Activated T-cell treated with anti-CD3 and anti-CD28 coated beads, Interleukin-2, amount 50 U/mL, for 48 hours (primary cell): ENCODE measurements around the gene KCNQ2.

Experiments
- DNase-seq, 2 experiments: peaks; one replicate each; pipeline ENCODE4 v3.0.0-alpha.2; 2020

KCNQ2 gene

DNA sequence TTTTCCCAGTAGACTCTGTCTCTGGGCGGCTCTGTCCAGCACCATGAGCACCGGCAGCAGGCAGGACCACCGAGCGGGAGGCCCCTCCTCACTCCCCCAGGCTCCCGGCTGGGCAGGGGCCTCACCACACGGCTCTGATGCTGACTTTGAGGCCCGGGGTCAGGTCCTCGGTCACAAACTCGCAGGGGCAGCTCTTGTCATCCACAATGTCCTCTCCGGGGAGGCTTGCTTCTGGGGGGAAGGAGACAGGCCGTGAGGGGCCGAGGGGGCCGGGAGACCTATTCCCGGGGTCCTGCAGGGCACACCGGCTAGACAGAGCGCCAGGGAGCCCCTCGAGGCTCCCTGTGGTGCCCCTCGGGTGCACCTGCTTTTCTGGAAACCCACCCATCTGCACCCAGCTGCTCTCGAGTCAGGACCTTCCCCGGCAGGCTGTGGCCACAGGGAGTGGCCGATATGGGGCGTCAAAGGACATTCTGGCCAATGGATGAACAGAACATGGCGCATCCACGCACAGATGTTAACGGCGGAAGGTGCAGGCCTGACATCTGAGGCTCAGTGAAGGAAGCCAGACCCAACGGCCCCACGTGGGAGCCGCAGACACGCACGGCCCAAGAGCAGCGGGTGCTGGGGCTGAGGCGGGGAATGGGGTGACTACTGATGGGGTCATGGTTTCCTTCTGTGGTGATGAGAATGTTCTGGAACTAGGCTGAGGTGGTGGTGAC, 58.3 kb downstream of the KCNQ2 start:
- DNase-seq, result no peak

DNA sequence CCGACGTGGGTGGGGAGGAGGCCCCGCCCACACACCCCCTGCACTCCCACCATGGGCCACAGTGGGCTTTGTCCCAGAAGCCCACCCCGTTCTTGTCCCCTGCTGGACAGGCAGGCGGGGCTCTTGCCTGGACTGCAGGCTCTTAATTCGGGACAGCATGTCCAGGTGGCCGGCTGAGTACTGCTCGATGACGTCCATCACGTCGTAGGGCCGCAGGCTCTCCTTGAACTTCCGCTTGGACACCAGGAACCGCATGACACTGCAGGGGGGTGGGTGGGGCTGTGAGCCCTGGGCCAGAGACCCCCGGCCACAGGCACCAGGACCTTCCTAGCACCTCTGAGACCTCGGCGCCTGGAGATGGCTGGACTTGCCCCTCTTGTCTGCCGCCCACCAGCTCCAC, 59.1 kb downstream of the KCNQ2 start:
- DNase-seq, result no peak

DNA sequence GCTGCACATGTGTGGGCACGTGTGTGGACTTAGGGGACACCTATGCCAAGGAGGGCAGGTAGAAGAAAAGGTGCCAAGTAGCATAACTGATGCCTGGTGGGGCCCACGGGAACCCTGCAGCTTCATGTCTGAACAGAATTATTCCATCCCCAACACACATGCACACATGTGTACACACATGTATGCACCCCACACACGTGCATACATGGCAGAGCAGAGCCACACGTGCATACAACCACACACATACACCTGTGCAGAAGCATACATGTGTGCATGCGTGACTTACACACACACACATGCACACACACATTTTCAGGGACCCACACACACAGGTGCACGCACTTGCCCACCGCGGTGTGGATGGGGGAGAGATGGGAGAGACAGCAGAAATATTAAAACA, 59.6 kb downstream of the KCNQ2 start:
- DNase-seq, result no peak

DNA sequence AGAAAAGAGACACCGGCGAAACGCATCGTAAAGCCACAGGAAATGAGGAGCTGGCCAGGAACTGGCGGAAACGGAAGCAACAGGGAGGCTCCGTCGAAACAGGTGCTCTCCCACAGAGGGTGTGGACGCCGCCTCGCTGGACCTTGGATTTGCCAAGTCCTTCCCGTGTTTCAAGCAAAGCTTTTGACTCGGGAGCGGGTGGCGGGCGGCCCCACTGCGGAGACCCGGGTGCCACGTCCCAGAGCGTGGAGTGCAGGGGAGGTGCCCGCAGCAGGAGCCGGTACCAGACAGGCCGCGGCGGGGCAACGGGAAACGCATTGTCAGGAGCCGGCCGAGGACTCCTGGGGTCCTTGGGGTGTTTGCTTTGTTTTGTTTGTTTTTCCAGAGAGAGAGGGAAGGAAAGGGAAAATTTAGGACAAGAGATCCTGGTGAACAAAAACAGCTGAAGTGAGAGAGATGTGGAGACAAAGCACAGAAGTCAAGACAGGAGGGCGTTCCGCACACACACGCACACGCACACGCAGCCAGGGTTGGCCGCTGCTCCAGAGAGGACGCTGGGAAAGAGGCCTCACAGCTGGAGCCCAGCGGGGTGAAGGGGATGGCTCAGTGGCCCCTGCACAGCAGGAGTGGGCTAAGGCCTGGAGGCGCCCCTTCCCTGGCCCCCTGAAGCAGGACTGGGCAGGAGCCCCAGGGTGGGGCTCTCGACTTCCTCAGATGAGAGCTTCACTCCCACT, 60.4 kb downstream of the KCNQ2 start:
- DNase-seq, result no peak

DNA sequence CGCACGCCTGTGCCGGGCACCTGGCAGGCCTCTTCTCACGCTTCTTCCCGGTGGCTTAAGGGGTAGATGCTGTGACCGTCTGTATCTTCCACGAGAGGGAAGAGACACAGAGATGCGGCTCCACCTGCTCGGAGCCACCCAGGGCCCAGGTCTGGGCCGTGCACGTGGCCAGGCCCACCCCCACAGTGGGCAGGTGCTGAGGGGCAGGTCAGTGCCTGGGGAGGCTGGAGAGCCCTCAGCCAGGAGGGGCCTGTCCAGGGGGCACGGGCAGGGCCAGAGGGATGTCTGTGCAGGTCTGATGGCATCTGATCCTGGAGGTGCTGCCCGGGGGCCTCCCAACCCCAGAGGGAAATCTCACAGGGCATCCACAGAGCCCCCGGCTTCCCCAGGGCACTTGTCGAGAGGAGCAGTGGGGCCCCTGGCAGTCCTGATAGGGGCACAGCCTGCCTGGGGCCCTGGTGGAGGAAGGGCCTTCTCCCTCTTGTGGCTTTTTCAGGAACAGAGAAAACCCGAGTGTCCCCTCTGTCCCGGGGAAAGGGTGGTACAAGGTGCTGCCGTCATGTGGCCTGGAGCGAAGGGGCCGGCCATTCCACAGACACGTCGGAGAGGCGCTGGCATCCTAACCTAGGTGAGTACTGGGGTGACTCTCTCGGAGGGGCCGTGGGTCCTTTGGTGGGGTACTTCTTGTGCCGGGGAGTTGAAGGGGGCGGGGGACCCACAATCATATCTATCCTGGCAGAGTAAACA, 61.1 kb downstream of the KCNQ2 start:
- no peak for DNase-seq

DNA sequence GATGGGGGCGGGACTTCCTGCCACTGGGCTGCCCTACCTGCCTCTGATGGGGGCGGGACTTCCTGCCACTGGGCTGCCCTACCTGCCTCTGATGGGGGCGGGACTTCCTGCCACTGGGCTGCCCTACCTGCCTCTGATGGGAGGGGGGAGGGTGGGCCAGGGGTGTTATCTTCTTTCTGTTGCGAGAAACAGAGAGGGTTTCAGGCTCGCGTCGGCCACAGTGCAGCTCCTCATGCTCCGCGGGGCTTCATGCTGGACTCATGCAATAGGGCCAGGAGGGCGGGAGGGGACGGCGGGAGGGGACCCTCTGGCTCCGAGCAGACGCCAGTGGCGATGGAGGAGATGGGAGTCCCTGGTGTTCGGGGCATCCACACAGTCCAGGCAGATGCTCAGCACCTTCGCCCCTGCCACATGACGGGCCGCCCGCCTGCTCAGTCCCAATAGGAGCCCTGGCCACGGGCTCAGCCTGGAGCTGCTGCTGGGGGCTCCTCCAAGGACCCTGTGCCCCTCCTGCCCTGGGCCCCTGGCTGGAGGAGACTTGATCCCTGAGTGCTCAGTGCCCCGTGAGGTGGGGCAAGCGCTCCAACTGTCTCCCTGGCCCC, 62.5 kb downstream of the KCNQ2 start:
- no peak for DNase-seq

DNA sequence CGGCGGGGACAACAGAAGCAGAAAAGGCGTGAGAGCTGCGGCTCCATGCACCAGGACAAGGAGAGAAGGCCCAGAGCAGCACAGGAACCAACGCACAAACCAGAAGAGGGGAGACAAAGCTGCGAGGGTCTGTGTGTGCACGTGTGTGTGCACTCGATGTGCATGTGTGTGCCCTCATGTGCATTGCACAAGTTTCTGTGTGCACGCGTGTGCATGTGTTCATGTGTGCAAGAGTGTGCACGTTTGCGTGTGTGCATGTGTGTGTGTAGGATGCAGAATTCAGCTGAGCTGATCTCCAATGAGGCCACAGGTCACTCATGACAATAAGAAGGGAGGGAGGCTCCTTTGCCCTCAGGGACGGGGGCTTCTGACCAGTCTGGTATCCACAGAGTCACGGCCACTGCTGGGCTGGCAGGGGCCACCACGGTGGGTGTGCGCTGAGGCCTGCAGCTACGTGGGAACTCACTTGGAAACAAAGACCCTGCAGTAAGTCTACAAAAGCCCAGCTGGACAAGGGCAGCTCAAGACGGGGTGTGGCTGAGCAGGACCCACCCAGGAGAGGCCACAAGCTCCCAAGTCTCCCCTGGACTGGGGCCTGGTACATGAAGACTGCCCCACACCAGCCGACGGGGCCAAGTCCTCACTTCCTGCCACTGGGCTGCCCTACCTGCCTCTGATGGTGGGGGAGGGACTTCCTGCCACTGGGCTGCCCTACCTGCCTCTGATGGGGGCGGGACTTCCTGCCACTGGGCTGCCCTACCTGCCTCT, 63.2 kb downstream of the KCNQ2 start:
- no peak for DNase-seq

DNA sequence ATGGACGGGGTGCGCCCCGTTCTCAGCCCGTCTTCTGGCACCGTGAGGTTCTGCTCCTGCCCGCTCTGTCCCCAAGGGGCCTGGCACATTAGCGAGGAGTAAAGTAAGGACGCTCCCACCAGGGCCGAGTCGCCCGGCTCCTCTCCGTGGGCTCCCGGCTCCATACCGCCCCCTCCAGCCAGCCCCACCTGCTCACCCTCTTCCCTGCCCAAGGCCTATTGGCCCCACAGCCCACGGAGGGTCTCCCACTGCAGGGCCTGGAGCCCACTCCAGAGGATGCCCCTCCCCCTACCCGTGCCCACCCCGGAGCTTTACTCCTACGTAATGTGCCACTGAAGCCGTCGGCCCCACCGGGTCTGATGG, 63.8 kb downstream of the KCNQ2 start:
- no peak for DNase-seq

DNA sequence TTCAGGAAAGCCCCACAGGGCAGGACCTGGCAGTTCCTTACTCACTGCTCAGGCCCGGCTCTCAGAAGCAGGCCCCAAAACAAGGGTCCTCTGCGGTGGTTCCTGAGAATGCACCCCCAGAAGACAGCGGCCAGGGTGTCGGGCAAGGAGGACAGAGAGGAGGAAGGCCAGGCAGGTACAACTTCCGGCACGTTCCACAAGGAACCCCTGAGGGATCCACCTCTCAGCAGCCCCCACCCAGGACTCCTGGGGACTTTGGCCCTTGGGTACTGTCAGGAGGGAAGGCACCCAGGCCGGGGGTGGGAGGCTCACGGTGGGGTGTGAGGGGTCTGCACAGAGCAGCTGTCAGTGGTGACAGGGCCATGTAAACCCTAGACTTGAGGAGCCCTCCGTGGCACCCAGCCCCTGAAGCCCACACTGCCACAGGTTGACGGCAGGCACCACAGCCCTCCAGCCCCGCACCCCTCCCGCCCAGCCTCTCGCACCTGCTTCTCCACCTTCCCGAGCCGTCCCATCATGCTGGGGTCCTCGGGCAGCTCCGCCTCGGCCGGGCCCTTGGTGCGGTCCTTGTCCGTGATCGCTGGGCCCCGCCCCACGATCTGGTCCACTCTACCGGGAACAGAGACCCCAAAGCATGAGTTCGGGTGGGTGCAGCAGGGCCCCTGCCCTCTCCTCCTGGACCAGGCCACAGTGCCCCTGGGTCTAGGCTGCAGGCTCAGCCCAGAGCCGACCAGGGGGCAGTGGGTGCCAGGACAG, 64.3 kb downstream of the KCNQ2 start:
- no peak for DNase-seq

DNA sequence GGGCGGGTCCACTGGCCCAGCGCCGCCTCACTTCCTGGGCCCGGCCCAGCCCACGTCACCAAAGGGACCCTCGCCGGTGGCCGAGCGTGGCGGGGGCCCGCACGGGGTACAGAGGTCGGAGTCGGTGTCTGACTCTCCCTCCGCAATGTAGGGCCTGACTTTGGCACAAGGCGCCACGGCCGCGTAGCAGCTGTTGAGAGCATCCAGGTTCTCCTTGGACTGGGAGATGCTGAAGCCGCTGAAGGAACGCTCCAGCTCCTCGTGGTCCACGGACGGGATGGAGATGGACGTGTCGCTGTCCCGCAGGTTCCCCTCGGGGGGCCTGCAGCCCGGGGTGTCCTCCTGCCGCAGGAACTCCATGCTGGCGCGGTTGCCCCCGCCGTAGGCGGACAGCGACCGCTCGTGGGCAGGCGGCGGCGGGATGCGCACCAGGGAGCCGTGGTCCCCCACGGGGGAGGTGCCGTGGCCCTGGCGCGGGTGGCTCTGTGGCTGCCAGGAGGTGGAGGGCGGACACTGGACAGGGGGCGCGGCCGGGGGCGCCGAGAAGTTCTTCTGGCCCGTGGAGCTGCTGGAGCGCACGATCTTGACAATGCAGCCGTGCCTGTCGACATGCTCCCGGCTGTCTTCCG, 65.7 kb downstream of the KCNQ2 start:
- DNase-seq, result no peak

DNA sequence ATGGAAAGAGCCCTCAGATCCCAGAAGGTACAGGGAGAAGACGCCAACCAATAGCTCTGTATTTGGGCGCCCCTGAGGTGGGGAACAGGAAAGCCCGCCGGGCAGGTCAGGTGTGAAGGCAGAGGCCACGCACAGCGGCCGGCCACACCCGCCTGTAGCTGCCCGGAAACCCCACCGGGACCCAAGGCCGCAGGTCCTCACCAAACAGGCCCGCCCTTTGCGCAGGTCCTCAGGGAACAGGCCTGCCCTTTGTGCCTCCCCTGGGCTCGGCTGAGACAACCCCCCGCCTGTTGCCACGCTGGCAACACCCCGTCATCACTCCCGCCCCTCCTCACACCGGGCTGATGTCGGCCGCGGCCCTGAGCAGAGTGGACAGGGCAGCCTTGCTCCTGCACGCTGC, 66.4 kb downstream of the KCNQ2 start:
- DNase-seq, result no peak

DNA sequence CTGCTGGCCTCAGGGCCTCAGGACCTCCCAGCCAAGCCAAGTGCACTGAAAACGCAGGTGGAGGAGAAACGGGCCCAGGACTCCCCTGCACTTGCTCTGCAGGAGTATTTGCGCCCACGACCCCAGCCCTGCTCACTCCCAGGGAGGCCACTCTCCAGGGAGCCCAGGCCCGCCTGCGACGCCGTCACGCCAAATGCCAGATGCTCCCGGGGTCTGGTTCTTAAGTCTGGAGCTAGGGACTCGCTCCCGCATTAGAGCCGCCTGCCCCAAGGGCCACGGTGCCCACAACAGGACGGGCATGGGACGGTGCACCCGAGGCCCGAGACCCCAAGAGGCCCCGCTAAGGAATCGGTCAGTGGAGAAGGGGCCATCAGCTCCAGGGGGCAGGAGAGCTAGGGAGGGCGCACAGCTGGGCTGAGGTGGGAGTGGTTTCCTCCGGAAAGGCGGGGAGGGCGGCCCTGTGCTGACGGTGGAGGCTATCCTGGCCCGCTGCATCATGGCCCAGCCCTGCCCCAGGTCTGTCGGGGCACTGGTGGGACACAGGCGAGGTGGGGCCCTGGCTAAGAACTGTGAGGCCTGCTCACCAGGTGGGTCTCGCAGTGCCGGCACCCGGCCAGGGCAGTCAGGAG, 67.2 kb downstream of the KCNQ2 start:
- DNase-seq, result no peak

DNA sequence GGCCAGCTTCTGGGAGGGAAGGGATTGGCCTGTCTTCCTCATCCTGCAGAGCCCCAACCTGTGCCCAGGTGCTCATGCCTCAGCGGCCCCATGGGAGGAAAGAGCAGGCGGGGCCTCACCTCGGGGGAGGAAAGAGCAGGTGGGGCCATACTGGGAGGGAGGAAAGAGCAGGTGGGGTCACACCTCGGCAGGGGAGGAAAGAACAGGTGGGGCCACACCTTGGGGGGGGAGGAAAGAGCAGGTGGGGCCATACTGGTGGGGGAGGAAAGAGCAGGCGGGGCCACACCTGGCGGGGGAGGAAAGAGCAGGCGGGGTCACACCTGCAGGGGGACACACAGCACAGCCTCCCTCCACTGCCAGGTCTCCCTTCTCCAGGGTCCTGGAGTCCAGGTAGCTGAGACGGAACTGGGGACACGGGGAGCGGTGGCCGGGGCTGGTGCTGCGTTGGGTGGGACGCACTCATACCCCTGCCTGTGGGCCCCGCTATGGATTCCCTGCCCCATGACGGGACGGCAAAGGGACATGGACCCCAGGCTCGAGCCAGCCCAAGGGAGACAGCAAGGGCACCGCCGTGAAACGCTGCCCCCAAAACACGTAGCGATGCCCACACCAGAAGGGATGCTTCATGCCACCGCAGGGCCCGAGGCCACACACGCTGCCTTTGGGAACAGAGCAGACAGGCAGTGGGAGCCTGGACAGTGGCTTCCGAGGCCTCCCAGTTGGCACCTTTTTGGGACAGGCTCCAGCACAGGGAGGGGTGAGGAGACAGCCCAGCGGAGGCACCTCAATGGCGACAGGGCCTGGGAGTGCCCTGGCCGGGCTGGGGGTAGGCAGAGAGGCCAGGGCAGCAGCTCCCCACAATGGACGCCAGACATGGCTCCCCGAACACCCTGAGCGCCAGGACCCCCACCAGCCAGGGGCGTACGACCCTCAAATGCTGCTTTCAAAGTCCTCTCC, 68.0 kb downstream of the KCNQ2 start:
- no peak for DNase-seq

DNA sequence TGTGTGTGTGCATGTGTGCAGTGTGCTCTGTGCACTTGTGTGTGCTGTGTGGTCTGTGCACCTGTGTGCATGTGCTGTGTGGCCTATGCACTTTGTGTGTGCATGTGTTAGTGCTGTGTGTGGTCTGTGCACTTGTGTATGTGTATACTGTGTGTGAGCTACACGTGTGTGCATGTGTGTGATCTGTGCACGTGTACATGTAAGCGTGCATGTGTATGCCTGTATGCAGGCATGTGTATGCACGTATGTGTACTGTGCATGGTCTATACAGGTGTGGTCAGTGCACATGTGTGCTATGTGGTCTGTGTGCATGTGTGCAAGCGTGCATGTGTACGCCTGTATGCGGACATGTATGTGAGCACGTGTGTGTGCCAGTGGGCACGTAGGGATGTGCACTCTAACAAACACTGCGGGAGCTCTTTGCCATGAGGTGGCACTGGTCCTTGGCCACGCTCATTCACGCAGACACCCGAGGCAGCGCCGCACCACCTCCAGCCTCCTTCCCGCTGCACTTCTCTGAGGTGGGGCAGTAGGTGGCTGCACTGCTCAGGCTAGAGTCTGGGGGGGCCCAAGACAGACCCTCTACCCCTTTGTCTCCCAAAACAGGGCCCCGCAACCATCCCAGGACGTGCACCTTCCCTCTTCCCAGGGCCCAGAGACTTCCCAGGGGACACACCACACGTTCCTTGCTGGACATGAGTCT, 68.9 kb downstream of the KCNQ2 start:
- DNase-seq, result no peak

DNA sequence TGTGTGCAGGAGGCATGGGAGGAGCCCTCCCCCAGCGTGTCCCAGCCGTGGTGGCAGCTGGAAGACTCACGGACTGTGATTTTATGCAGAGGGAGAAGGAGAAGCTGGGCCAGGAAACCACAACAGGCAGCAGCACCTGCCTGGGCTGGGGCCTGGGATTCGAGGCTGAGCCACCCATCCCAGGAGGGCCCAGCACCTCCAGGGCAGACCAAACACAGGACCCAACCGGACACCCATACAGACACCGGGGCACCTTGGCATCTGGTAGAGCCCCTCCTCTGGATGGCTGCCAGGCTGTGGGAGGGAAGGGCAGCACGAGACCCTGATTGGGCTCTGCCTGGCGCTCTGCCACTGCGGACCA, 69.6 kb downstream of the KCNQ2 start:
- DNase-seq, result no peak

DNA sequence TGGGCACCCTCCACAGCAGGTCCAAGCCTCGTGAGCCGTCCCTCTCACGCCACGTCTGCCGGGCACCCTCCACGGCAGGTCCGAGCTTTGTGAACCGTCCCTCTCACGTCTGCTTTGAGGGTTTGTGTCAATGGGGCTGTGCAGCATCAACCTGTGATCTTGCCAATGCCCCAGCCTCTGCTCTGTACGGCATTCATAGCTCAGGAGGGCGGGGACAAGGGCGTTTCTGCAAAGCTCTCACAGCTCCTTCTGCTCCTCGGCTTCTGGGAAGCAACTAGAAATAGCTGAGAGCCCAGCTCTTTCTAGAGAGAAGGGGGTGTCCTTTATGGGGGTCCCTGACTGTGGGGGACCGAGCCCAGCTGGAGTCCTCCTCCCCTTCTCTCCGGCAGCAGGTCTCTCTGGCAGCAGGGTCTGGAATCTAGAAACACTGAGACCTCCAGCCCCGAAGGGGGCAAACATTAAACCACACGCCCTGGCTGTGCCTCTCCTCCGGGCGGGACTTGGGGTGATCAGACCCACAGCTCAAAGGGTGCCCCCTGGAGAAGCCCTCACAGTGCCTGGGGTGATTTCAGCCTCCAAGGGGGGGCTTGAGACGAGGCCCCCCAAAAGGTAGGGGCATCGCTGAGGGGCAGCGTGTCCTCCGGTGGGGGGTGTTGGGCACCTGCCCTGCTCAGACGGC, 70.1 kb downstream of the KCNQ2 start:
- no peak for DNase-seq

DNA sequence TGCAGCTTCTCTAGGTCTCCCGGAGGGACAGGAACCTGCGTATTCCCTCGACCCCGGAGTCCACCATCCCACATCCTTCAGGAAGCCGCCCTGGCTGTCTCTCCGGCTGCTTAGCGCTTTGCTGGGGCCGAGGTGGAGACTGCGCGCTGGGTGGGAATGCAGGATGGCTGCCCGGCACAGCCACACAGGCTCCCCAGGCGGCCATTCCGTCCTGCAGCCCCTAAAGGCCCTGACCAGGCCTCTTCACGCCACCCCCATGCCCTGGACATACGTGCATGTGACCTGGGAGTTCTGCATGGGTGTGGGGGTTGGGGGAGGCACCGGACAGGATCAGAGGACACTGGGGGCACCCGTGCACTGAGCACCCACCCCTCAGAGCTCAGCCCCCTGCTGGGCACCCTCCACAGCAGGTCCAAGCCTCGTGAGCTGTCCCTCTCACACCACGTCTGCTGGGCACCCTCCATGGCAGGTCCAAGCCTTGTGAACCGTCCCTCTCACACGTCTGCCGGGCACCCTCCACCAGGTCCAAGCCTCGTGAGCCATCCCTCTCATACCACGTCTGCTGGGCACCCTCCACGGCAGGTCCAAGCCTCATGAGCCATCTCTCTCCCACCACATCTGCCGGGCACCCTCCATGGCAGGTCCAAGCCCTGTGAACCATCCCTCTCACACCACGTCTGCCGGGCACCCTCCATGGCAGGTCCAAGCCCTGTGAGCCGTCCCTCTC, 70.9 kb downstream of the KCNQ2 start:
- no peak for DNase-seq
